Cardiac muscle cell (in vitro differentiated cells and primary cell): Measurements from ENCODE around the gene SERPINB1. TPM values are rescaled to one million over a fixed set of nuclear protein-coding genes. Genes with fewer than 3 reads are reported as not detected.

Experiments used
- DNase-seq, 2 donors: peaks; one replicate each; pipeline versions ENCODE4 v3.0.0 to v3.0.0-alpha.2; 2010 to 2017; ENCODE audit warnings: low read depth in 1 of 2, low spot score in 1 of 2
- H3K27ac ChIP-seq: fragments of 200-600 bp; sonication (generic); 2 replicates; pipeline ENCODE4 v1.5.1; 2016
- H3K27me3 ChIP-seq: fragments of 200-600 bp; sonication (generic); 2 replicates; pipeline ENCODE4 v1.6.0; 2016; ENCODE audit warnings: control low read depth
- H3K36me3 ChIP-seq: fragments of 200-600 bp; sonication (generic); 2 replicates; pipeline ENCODE4 v1.5.1; 2016; ENCODE audit warnings: control low read depth
- H3K4me1 ChIP-seq: fragments of 200-600 bp; sonication (generic); 2 replicates; pipeline ENCODE4 v1.8.1; 2017; ENCODE audit warnings: low read depth, mild to moderate bottlenecking, mixed run types
- H3K4me3 ChIP-seq: fragments of 200-600 bp; sonication (generic); 2 replicates; pipeline ENCODE4 v1.5.1; 2016; ENCODE audit warnings: mild to moderate bottlenecking
- H3K9me3 ChIP-seq: fragments of 200-600 bp; sonication (generic); 2 replicates; pipeline ENCODE4 v1.5.1; 2017; ENCODE audit warnings: low read depth, mild to moderate bottlenecking, control low read depth
- polyA plus RNA-seq: library from polyadenylated mRNA; unstranded; fragments of >200 nt; fragmentation: Nextera tagmentation; extraction: Ambion mirVana; gene quantifications from 2 replicates; pipeline ENCODE4 v1.2.1, GENCODE V29; 2016
- total RNA-seq: library from RNA; depleted of rRNA; stranded (reverse); fragments of >200 nt; gene quantifications from 2 replicates; pipeline ENCODE4 v1.2.3, GENCODE V29; 2016
- TF ChIP-seq, protein P1 (sequence below): IDR thresholded peaks from 2 replicates; pipeline ENCODE4 v1.5.1; 2012; ENCODE audit warnings: low read depth, mild to moderate bottlenecking, low read length

Gene SERPINB1
- total and polyA plus RNA-seq, 2 experiments from 2014 or later = 3.2 to 6.5 TPM

DNA sequence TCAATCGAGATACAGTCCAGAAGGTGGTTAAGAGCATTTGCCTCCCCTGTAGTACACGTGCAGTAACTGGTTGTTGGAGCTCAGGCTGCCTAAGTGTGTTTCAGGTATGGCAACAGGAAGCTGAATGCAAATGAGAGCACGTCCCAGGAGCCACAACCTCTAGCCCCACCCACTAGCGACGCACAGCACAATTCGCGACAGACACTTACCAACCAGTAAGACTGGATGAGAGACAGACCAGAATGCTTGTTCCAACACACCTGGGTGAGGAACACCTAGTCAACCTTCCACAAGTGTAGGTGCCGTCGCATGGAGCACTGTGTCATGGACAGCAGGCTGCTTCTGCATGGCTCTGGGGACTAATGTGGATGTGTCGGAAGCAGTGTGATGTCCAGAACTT, 7.2 kb upstream of the SERPINB1 start:
- Histone ChIP-seq H3K4me3 (no peak overlapping the region), H3K9me3 (no peaks in the 10 kb centered on the region), H3K36me3 (no peaks in the 10 kb centered on the region), H3K27me3 (no peaks in the 10 kb centered on the region), H3K4me1 (peaks cover 8% of the 10 kb centered on the region), H3K27ac (no peak overlapping the region)
- DNase-seq = no peak
- TF ChIP-seq, protein P1, sequence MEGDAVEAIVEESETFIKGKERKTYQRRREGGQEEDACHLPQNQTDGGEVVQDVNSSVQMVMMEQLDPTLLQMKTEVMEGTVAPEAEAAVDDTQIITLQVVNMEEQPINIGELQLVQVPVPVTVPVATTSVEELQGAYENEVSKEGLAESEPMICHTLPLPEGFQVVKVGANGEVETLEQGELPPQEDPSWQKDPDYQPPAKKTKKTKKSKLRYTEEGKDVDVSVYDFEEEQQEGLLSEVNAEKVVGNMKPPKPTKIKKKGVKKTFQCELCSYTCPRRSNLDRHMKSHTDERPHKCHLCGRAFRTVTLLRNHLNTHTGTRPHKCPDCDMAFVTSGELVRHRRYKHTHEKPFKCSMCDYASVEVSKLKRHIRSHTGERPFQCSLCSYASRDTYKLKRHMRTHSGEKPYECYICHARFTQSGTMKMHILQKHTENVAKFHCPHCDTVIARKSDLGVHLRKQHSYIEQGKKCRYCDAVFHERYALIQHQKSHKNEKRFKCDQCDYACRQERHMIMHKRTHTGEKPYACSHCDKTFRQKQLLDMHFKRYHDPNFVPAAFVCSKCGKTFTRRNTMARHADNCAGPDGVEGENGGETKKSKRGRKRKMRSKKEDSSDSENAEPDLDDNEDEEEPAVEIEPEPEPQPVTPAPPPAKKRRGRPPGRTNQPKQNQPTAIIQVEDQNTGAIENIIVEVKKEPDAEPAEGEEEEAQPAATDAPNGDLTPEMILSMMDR = no peak

DNA sequence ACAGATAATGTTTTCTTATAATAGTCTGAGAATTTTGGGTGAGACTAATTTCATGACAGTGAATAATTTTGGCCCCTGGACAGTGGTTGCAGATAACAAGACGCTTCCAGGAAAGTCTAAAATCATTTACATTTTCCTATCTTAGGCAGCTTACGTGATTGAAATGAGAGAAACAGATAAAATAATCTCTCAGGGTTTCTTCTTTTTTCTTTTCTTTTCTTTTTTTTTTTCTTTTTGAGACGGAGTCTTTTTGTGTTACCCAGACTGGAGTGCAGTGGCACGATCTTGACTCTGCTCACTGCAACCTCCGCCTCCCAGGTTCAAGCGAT, 4.2 kb upstream of the SERPINB1 start:
- Histone ChIP-seq H3K36me3 (no peaks in the 10 kb centered on the region), H3K4me1 (peaks cover 6% of the 10 kb centered on the region), H3K9me3 (no peaks in the 10 kb centered on the region), H3K27me3 (no peaks in the 10 kb centered on the region), H3K27ac (no peak overlapping the region), H3K4me3 (no peak overlapping the region)
- TF ChIP-seq, protein P1 = no peak
- DNase-seq = no peak

DNA sequence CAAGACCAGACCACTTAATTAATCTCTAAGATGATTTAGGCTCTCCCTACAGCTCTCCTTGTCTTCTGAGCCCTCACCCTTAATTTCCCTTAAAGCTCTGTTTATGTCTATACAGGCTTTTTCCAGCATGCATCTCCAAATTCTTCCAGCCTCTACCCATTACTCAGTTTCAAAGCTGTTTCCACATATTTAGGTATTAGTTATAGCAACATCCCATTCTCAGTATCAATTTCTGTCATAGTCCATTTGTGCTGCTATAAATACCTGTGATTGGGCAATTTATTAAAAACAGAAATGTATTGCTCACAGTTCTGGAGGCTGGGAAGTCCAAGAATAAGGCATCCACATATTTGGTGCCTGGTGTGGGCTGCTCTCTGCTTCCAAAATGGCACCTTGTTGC, 2.3 kb upstream of the SERPINB1 start:
- H3K36me3 ChIP-seq = no peaks in the 10 kb centered on the region
- TF ChIP-seq, protein P1 = no peak
- H3K4me1 ChIP-seq = peaks cover 21% of the 10 kb centered on the region
- H3K27me3 ChIP-seq = no peaks in the 10 kb centered on the region
- no peak overlapping the region for H3K27ac ChIP-seq
- no peak overlapping the region for H3K4me3 ChIP-seq
- no peaks in the 10 kb centered on the region for H3K9me3 ChIP-seq
- DNase-seq = no peak

DNA sequence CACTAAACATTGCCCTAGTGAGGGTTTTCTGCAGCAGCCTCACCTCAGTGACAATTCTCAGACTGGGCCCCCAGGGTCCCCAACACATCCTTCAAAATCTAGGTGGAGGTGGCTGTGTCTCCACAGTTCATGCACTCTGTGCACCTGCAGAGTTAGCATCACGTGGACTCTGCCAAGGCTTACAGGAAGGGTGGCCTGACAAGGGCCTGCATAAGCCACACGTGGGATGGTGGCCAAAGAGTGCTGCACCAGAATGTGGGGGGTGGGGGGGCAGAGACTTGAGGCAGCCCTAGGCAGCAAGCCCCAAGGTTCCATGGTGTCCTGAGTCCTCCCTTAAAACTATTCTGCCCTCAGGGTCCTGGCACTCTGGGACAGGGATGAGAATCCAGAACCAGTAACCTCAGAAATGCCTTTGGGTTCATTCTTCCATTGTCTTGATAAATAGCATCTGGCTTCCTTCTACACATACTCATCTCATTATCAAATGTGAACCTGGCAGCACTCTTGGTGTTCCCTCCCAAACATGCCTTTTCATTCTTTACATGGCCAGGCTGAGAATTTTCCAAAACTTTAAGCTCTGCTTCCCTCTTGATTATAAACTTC, 1.6 kb upstream of the SERPINB1 start:
- Histone ChIP-seq H3K27me3 (no peaks in the 10 kb centered on the region), H3K4me3 (no peak overlapping the region)
- TF ChIP-seq, protein P1 = no peak

DNA sequence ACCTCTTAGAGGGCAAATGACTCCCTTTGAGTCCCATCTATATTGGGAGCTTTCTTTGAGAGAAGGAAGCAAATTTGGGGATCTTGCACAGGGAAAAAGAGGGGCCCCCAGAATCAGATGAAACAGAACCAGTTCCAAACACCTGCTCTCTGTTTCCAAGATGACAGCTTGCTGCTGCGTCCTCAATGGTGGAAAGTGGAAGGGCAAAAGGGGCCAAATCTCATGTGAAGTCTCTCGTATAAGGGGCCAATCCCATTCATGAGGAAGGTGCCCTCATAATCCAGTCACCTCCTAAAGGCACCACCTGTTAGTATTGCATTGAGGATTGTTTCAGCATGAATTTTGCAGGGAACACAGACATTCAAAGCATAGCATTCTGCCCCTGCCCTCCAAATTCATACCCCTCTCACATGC, 483 bp upstream of the SERPINB1 start:
- H3K27ac ChIP-seq = peak overlapping the region; percentile 92
- H3K4me3 ChIP-seq = no peak overlapping the region
- DNase-seq = no peak
- TF ChIP-seq, protein P1 = no peak
- H3K9me3 ChIP-seq = no peaks in the 10 kb centered on the region
- peaks cover 23% of the 10 kb centered on the region for H3K4me1 ChIP-seq
- H3K27me3 ChIP-seq = no peaks in the 10 kb centered on the region
- no peaks in the 10 kb centered on the region for H3K36me3 ChIP-seq

More for the DNA sequence above, 1.6 kb upstream of the SERPINB1 start:
- Histone ChIP-seq H3K9me3 (no peaks in the 10 kb centered on the region), H3K4me1 (peaks cover 23% of the 10 kb centered on the region), H3K36me3 (no peaks in the 10 kb centered on the region), H3K27ac (no peak overlapping the region)
- DNase-seq = peak in 1 of 2 donors; percentile 46

DNA sequence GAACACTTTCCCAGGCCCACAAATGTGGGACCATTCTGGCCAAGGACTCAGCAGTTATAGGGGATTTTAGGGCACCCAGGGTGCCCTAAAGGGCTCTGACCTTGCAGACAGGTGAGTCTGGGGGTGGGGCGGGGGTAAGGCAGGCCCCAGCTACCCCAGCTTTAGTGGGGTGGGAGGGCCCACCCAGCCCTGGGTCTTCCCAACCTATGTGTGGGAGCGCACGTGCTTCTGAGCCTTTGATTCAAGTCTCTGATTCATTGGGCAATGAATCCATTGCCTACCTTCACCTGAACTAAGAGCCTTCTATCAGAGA, 958 bp downstream of the SERPINB1 start:
- no peak for DNase-seq
- no peaks in the 10 kb centered on the region for H3K27me3 ChIP-seq

More for the DNA sequence above, 958 bp downstream of the SERPINB1 start:
- H3K9me3 ChIP-seq = no peaks in the 10 kb centered on the region
- H3K27ac ChIP-seq = peak overlapping the region; percentile 92
- peak overlapping the region; percentile 19 for H3K4me3 ChIP-seq
- H3K36me3 ChIP-seq = no peaks in the 10 kb centered on the region
- TF ChIP-seq, protein P1 = no peak
- peaks cover 23% of the 10 kb centered on the region for H3K4me1 ChIP-seq
